Measurements from ENCODE around the gene FTO.
"Not testable (repeated sequence)": the region's sequence is repeated elsewhere in the genome, so short reads cannot be mapped to it uniquely, and the experiment has no call there.

The FTO gene

DNA sequence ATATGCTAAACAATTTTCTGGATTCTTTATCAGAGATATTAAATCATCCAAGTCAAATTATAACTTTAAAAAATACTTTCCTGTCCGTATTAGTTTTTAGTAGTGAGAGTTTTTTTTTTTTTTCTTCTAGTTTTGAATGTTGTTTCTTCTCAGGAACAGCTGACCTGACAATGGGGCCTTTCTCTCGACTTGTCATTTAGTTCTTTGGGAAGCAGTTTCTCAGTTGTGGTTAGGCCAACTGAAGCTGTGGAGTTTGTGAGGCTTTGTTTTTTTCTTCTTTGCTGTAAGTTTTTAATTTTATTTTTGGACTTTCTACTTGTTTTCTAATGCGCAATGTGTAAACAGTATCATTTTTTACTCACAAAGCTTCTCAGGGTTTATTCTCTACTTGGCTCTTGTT lies 140.8 kb downstream of the FTO start:
- no peak for TF ChIP-seq CTCF (conservative IDR thresholded peaks at IDR 0.05; ENCODE audit: low read depth, low read length)
- Histone ChIP-seq H2AFZ (ENCODE audit: low read depth) (no peak overlapping the region), H3K4me1 (ENCODE audit: low read depth, poor library complexity, severe bottlenecking) (peaks cover 11% of the 10 kb centered on the region), H3K9ac (no peak overlapping the region), H3K27ac (no peak overlapping the region), H4K20me1 (ENCODE audit: insufficient read depth) (no peaks in the 10 kb centered on the region), H3K79me2 (ENCODE audit: insufficient read depth, low read depth) (no peaks in the 10 kb centered on the region), H3K4me3 (IDR thresholded peaks at IDR 0.05; ENCODE audit: insufficient read depth, low read depth, low read length) (no peak overlapping the region), H3K4me2 (no peak overlapping the region), H3K27me3 (ENCODE audit: insufficient read depth, low read depth) (no peaks in the 10 kb centered on the region), H3K36me3 (ENCODE audit: insufficient read depth) (no peaks in the 10 kb centered on the region)

DNA sequence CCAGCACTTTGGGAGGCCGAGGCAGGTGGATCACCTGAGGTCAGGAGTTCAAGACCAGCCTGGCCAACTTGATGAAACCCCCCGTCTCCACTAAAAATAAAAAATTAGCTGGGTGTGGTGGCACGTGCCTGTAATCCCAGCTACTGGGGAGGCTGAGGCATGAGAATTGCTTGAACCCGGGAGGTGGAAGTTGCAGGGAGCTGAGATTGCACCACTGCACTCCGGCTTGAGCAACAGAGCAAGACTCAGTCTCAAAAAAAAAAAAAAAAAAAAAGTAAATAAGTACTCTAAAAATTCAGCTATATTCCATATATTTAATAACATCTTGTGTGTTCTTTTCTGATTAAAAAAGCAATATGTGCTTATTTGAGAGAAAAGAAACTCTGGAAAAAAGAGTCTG lies 142.6 kb downstream of the FTO start:
- not testable (repeated sequence) for H3K27me3 ChIP-seq (ENCODE audit: insufficient read depth, low read depth); H4K20me1 ChIP-seq (ENCODE audit: insufficient read depth); H2AFZ ChIP-seq (ENCODE audit: low read depth); H3K79me2 ChIP-seq (ENCODE audit: insufficient read depth, low read depth); H3K4me3 ChIP-seq (IDR thresholded peaks at IDR 0.05; ENCODE audit: insufficient read depth, low read depth, low read length); H3K9ac ChIP-seq; H3K27ac ChIP-seq; H3K4me2 ChIP-seq; H3K36me3 ChIP-seq (ENCODE audit: insufficient read depth)
- H3K4me1 ChIP-seq (ENCODE audit: low read depth, poor library complexity, severe bottlenecking) = peaks cover 22% of the 10 kb centered on the region

- H3K4me1 ChIP-seq (ENCODE audit: low read depth, poor library complexity, severe bottlenecking) = peaks cover 22% of the 10 kb centered on the region
Observed at GRCh38 chr16:53846971-53847370, 143.0 kb downstream of the FTO start.

GRCh38 chr16:53848277-53848942 lies 144.5 kb downstream of the FTO start:
- TF ChIP-seq CTCF (conservative IDR thresholded peaks at IDR 0.05; ENCODE audit: low read depth, low read length) = no peak
- no peaks in the 10 kb centered on the region for H3K79me2 ChIP-seq (ENCODE audit: insufficient read depth, low read depth)
- no peak overlapping the region for H2AFZ ChIP-seq (ENCODE audit: low read depth)
- H3K4me1 ChIP-seq (ENCODE audit: low read depth, poor library complexity, severe bottlenecking) = peaks cover 22% of the 10 kb centered on the region
- H3K27me3 ChIP-seq (ENCODE audit: insufficient read depth, low read depth) = no peaks in the 10 kb centered on the region
- no peak overlapping the region for H3K27ac ChIP-seq
- no peak overlapping the region for H3K9ac ChIP-seq
- H3K36me3 ChIP-seq (ENCODE audit: insufficient read depth) = no peaks in the 10 kb centered on the region
- no peak overlapping the region for H3K4me3 ChIP-seq (IDR thresholded peaks at IDR 0.05; ENCODE audit: insufficient read depth, low read depth, low read length)
- no peaks in the 10 kb centered on the region for H4K20me1 ChIP-seq (ENCODE audit: insufficient read depth)
- no peak overlapping the region for H3K4me2 ChIP-seq

More at GRCh38 chr16:53846971-53847370, 143.0 kb downstream of the FTO start:
- Histone ChIP-seq H3K79me2 (ENCODE audit: insufficient read depth, low read depth) (no peaks in the 10 kb centered on the region), H3K27ac (no peak overlapping the region), H4K20me1 (ENCODE audit: insufficient read depth) (no peaks in the 10 kb centered on the region), H3K27me3 (ENCODE audit: insufficient read depth, low read depth) (no peaks in the 10 kb centered on the region), H3K4me3 (IDR thresholded peaks at IDR 0.05; ENCODE audit: insufficient read depth, low read depth, low read length) (no peak overlapping the region), H3K36me3 (ENCODE audit: insufficient read depth) (no peaks in the 10 kb centered on the region), H2AFZ (ENCODE audit: low read depth) (no peak overlapping the region), H3K4me2 (no peak overlapping the region), H3K9ac (no peak overlapping the region)
- no peak for TF ChIP-seq CTCF (conservative IDR thresholded peaks at IDR 0.05; ENCODE audit: low read depth, low read length)

GRCh38 chr16:53848950-53849349 lies 145.0 kb downstream of the FTO start:
- no peak overlapping the region for H3K4me3 ChIP-seq (IDR thresholded peaks at IDR 0.05; ENCODE audit: insufficient read depth, low read depth, low read length)
- H4K20me1 ChIP-seq (ENCODE audit: insufficient read depth) = no peaks in the 10 kb centered on the region
- H3K9ac ChIP-seq = no peak overlapping the region
- H3K27ac ChIP-seq = no peak overlapping the region
- H3K4me1 ChIP-seq (ENCODE audit: low read depth, poor library complexity, severe bottlenecking) = peaks cover 22% of the 10 kb centered on the region
- no peak for TF ChIP-seq CTCF (conservative IDR thresholded peaks at IDR 0.05; ENCODE audit: low read depth, low read length)
- no peak overlapping the region for H2AFZ ChIP-seq (ENCODE audit: low read depth)
- no peaks in the 10 kb centered on the region for H3K36me3 ChIP-seq (ENCODE audit: insufficient read depth)
- no peaks in the 10 kb centered on the region for H3K27me3 ChIP-seq (ENCODE audit: insufficient read depth, low read depth)
- H3K79me2 ChIP-seq (ENCODE audit: insufficient read depth, low read depth) = no peaks in the 10 kb centered on the region
- H3K4me2 ChIP-seq = no peak overlapping the region
